Type B pancreatic cell (in vitro differentiated cells): ENCODE results near the gene ALAS1. TPM values are rescaled to one million over a fixed set of nuclear protein-coding genes. Genes with fewer than 3 reads are reported as not detected.

Source experiments
- DNase-seq: peaks from one replicate; pipeline ENCODE4 v3.0.0; 2021; ENCODE audit warnings: mixed read lengths; ENCODE audit not compliant: unreplicated experiment; ENCODE audit errors: extremely low spot score
- H3K27ac Mint-ChIP-seq: 2 replicates; pipeline ENCODE4 v1.8.0; 2021; ENCODE audit warnings: mild to moderate bottlenecking, mixed read lengths
- H3K27me3 Mint-ChIP-seq: 2 replicates; pipeline ENCODE4 v1.8.0; 2021; ENCODE audit warnings: mixed read lengths
- H3K36me3 Mint-ChIP-seq: 2 replicates; pipeline ENCODE4 v1.8.0; 2021; ENCODE audit warnings: mixed read lengths
- H3K4me1 Mint-ChIP-seq: one replicate; pipeline ENCODE4 v1.8.0; 2021; ENCODE audit warnings: mixed read lengths; ENCODE audit not compliant: unreplicated experiment
- H3K4me3 Mint-ChIP-seq: 2 replicates; pipeline ENCODE4 v1.8.0; 2021; ENCODE audit warnings: mild to moderate bottlenecking, mixed read lengths
- H3K9me3 Mint-ChIP-seq: 2 replicates; pipeline ENCODE4 v1.8.0; 2021; ENCODE audit warnings: mixed read lengths
- total RNA-seq: library from RNA; stranded (reverse); gene quantifications from 2 replicates; pipeline ENCODE4 v1.2.1, GENCODE V29; 2021; ENCODE audit warnings: low replicate concordance
- TF ChIP-seq, protein P1 (sequence below): fragments of 200-600 bp; sonication (generic); conservative IDR thresholded peaks from 2 replicates; pipeline ENCODE4 v1.5.0; 2021; ENCODE audit warnings: antibody characterized with exemption, mild to moderate bottlenecking

ALAS1 gene
- total RNA-seq, 1 donor from 2014 or later = 57.1 TPM

- Mint-ChIP-seq H3K4me3 (no peak overlapping the region), H3K4me1 (peaks cover 12% of the 10 kb centered on the region), H3K9me3 (no peaks in the 10 kb centered on the region), H3K27me3 (no peaks in the 10 kb centered on the region), H3K36me3 (peaks cover 21% of the 10 kb centered on the region), H3K27ac (peak overlapping the region; percentile 13)
- no peak for DNase-seq
- TF ChIP-seq, protein P1, sequence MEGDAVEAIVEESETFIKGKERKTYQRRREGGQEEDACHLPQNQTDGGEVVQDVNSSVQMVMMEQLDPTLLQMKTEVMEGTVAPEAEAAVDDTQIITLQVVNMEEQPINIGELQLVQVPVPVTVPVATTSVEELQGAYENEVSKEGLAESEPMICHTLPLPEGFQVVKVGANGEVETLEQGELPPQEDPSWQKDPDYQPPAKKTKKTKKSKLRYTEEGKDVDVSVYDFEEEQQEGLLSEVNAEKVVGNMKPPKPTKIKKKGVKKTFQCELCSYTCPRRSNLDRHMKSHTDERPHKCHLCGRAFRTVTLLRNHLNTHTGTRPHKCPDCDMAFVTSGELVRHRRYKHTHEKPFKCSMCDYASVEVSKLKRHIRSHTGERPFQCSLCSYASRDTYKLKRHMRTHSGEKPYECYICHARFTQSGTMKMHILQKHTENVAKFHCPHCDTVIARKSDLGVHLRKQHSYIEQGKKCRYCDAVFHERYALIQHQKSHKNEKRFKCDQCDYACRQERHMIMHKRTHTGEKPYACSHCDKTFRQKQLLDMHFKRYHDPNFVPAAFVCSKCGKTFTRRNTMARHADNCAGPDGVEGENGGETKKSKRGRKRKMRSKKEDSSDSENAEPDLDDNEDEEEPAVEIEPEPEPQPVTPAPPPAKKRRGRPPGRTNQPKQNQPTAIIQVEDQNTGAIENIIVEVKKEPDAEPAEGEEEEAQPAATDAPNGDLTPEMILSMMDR = no peak
Measured at GRCh38 chr3:52217409-52217805, 19.4 kb downstream of the ALAS1 start.

GRCh38 chr3:52218026-52218425 lies 20.1 kb downstream of the ALAS1 start:
- Mint-ChIP-seq H3K36me3 (peaks cover 21% of the 10 kb centered on the region), H3K27ac (no peak overlapping the region), H3K9me3 (no peaks in the 10 kb centered on the region), H3K27me3 (no peaks in the 10 kb centered on the region), H3K4me1 (peaks cover 12% of the 10 kb centered on the region), H3K4me3 (no peak overlapping the region)
- DNase-seq = no peak
- TF ChIP-seq, protein P1 = no peak

DNA sequence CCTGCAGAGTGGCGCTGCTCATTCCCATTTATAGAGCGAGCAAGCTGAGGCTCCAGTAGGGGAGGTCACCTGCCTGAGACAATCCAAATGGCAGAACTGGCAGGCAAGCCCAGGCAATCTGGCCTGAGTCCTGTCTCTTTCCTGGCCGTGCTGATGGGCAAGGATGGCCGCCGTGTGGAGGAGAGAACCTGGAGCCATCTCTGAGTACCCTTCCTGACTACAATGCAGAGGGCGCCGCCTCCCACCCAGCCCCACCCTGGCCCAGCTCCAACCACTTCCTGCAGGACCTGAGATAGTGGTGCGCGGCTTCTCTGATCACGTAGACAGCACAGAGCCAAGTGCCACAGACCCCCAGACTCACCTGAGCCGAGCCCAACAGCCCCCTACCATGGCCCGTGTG lies 20.5 kb downstream of the ALAS1 start:
- no peaks in the 10 kb centered on the region for H3K9me3 Mint-ChIP-seq
- H3K27ac Mint-ChIP-seq = no peak overlapping the region
- peaks cover 19% of the 10 kb centered on the region for H3K36me3 Mint-ChIP-seq
- H3K4me1 Mint-ChIP-seq = peaks cover 12% of the 10 kb centered on the region
- TF ChIP-seq, protein P1 = no peak
- H3K27me3 Mint-ChIP-seq = no peaks in the 10 kb centered on the region
- H3K4me3 Mint-ChIP-seq = no peak overlapping the region
- no peak for DNase-seq

DNA sequence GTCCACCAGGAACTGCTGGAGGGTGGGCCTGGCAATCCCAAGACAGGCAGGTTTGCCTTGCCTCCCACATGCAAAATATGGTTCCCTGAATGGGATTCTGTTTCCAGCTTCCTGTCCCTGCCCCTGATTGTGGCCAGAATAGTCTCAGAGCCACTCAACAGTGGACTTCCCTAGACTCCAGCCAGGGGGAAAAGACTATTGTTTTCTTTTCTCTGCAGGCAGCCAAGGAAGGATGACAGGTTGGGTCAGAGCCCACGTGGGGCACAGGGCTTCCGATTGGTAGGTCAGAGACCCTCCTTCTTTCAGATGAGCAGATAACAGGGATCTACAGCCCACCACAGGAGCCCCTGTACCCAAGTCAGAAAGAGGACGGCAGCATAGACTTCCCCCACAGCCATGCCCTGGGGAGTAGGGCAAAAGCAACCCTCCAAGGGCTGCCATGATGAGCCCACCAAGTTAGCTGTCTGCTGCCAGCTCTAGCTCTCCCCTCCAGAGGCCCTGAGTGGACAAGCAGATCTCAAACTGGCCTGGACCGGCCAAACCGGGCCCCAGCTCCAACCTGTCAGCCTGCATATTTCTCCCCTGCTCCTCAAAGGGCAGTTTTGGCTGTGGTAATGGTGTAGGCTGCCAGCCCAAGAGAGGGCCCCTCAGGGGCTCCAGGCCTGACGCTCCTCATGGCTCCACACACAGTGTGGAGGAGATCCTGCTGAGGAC lies 21.1 kb downstream of the ALAS1 start:
- no peaks in the 10 kb centered on the region for H3K27me3 Mint-ChIP-seq
- no peaks in the 10 kb centered on the region for H3K9me3 Mint-ChIP-seq
- peaks cover 16% of the 10 kb centered on the region for H3K36me3 Mint-ChIP-seq
- no peak for DNase-seq
- peak overlapping the region; percentile 85 for H3K27ac Mint-ChIP-seq
- H3K4me1 Mint-ChIP-seq = peaks cover 12% of the 10 kb centered on the region
- peak overlapping the region; percentile 44 for H3K4me3 Mint-ChIP-seq
- TF ChIP-seq, protein P1 = no peak

DNA sequence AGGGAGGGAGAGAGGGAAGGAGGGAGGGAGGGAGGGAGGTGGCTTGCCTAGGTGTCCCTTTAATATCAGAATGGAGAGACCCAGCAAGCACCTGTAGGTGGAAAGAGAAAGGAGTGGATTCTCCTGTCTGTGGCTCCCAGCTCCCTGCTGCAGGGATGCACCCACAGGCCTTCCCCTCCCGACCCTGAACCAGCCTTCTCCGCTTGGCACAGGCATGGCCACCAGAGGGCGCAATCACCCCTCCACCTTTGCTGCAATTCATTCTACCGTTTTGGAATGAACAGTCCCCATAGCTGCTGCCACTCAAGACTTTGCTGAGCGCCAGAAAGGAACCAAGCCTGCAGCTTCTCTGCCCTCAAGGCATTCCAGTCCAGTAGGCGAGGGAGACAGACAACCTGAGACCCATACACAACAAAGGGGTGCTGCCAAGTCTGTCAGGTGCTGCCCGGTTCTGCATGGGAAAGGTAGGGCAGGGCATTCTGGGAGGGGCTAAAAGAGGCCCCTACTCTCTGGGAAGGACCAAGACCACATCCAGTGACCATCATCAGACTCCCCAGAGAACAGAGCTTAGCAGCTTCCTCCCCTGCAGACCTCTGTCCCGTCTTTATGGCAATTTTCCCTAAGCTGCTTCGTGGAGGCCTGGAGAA lies 22.5 kb downstream of the ALAS1 start:
- Mint-ChIP-seq H3K36me3 (peaks cover 7% of the 10 kb centered on the region), H3K27me3 (no peaks in the 10 kb centered on the region), H3K4me1 (peaks cover 12% of the 10 kb centered on the region), H3K9me3 (no peaks in the 10 kb centered on the region), H3K27ac (no peak overlapping the region), H3K4me3 (no peak overlapping the region)
- TF ChIP-seq, protein P1 = peak; percentile 93
- DNase-seq = peak; percentile 91
